Central memory CD8-positive, alpha-beta T cell (primary cell): ENCODE results near the gene MIOX.

Source experiments
- ATAC-seq: fragments of 150-1000 bp; cut with Tn5 transposase; replicated peaks from 2 replicates; pipeline ENCODE4 v1.10.0; 2022; ENCODE audit warnings: mild to moderate bottlenecking, moderate FRiP score, moderate number of reproducible peaks; ENCODE audit not compliant: poor library complexity, severe bottlenecking; ENCODE audit errors: extremely low read depth
- DNase-seq, 2 donors: peaks; one replicate each; pipeline ENCODE4 v3.0.0; 2021; ENCODE audit warnings: low spot score in 2 of 2
- H3K27ac Mint-ChIP-seq: one replicate; pipeline ENCODE4 v1.8.0; 2022; ENCODE audit warnings: low read depth, mild to moderate bottlenecking, moderate library complexity, mixed read lengths
- H3K27me3 Mint-ChIP-seq: one replicate; pipeline ENCODE4 v1.8.0; 2022; ENCODE audit warnings: mixed read lengths
- H3K36me3 Mint-ChIP-seq: one replicate; pipeline ENCODE4 v1.8.0; 2022; ENCODE audit warnings: mild to moderate bottlenecking, moderate library complexity, mixed read lengths; ENCODE audit not compliant: insufficient read depth
- H3K4me1 Mint-ChIP-seq: one replicate; pipeline ENCODE4 v1.8.0; 2022; ENCODE audit warnings: mixed read lengths
- H3K4me3 Mint-ChIP-seq: one replicate; pipeline ENCODE4 v1.8.0; 2022; ENCODE audit warnings: mild to moderate bottlenecking, moderate library complexity, mixed read lengths
- H3K9me3 Mint-ChIP-seq: one replicate; pipeline ENCODE4 v1.8.0; 2022; ENCODE audit warnings: mixed read lengths

Gene MIOX

DNA sequence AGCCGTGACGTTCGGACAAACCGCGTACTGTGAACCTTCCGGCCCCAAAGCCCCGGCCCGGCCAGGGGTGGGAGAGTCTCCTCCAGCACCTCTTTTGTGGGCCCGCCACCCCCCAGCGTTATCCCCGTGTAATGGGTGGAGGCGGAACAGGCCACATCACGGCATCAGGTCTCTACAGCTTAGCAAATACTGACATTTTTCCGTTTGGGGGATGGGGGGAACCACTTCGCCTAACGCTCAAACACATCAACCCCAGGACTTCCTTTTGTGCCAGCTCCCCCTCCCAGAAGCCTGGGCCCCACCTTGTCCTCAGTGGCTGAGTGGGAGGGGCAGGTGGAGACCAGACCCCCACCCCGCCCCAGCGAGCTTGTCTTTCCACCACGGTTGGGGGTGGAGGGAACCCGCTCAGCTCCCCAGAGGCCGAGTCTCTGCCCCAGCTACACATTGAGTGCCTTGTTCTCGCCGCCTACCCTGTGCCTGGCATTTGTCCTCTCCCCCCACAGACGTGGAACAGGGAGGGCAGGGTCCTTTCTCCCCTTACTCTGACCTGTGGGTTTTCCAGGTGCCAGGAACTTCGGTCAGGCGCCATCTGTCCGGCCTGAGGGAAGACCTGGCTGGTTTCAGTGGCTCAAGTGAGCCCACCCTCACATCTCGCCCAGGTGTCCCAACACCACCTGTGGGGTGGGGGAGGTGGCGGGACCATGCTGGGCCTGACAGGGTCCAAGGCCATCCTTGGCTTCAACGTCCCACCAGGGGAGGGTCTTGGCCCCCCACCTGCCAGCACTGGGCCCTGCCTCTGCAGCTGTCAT lies 41.4 kb upstream of the MIOX start:
- peak overlapping the region; percentile 86 for H3K27ac Mint-ChIP-seq
- H3K36me3 Mint-ChIP-seq: peaks cover 52% of the 10 kb centered on the region

DNA sequence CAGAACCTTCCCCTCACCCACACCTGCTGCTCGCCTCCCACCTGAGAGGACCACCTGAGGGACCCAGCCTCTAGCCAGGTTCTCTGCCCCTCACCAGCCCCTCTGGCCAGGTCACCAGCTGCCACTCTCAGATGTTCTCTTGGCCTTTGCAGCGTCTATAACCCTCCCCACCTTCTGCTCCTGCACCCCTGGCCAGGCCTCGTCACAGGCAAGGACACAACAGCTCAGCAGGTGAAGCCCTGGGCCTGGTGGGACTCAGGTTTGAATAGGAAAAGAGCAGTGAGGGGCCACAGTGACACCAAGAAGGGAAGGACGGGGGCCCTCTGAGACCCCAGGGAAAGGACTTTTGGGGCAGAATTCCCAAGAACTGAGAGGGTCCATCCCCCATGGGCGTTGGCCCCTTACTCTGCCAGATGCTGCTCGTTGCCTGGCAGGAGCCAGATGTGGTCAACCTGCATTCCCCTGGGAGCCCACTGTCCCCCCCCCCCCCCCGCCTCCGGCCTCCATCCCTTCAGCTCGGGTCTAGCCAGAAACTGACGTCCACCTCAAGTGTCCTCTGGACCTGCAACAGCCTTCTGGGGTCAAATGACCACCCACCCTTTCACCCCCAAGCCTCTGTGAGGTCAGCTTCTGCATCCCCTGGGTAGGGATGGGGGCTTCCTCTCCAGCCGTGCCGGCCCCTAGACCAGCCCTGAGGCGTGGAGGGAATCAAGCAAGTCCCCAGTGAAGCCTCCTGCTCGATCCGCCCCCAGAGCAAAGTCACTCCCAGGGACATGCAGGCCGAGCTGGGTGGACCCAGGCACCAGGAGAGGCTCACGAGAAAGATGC lies 40.6 kb upstream of the MIOX start:
- H3K36me3 Mint-ChIP-seq: peaks cover 59% of the 10 kb centered on the region
- peak overlapping the region; percentile 56 for H3K4me3 Mint-ChIP-seq
- ATAC-seq: no peak
- H3K27me3 Mint-ChIP-seq: no peaks in the 10 kb centered on the region
- peaks cover 31% of the 10 kb centered on the region for H3K4me1 Mint-ChIP-seq
- peak overlapping the region; percentile 86 for H3K27ac Mint-ChIP-seq
- H3K9me3 Mint-ChIP-seq: no peaks in the 10 kb centered on the region
- DNase-seq: no peak

More for the DNA sequence above, 41.4 kb upstream of the MIOX start:
- H3K4me1 Mint-ChIP-seq: peaks cover 31% of the 10 kb centered on the region
- no peaks in the 10 kb centered on the region for H3K27me3 Mint-ChIP-seq
- ATAC-seq: peak; percentile 61
- no peaks in the 10 kb centered on the region for H3K9me3 Mint-ChIP-seq
- peak in 1 of 2 donors; percentile 35 for DNase-seq
- peak overlapping the region; percentile 56 for H3K4me3 Mint-ChIP-seq

DNA sequence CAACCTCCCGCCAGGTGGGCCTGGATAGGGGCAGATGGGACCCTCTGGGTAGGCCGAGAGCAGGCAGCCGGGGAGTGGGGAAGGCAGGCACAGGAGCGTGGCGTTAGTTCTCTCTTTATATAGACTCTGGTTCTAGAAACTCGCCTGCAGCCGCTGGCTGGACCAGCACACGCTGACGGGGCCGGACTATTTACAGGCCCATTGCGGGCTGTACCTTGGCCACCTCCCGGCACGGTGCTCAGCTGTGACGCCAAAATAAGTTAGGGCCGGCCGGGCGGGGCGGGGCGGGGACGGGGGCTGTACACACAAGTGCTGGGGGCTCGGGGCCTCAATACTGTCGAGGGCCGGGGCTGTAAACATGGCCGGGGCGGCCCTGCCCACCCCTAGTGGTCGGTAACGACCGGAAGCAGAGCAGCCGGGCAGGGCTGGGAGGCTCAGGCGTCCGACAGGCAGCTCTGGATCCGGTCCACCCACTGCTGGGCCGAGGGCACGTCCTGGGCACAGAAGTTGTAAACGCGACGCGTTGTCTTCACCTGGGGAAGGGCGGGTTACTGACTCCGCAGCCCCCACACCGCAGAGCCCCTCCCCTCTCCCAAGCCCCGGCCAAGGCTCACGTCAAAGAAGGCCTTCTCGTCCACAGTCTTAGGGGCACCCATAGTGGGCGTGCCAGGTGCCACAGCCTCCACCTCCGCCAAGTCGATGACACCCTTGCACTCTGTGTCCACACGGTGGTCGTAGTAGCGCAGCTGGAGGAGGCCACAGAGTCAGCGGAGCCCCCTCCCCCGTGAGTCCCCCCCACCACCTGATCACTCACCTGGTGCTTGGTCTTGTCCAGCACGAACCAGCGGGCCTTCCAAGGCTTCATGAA lies 39.7 kb upstream of the MIOX start:
- Mint-ChIP-seq H3K36me3 (peaks cover 62% of the 10 kb centered on the region), H3K4me3 (no peak overlapping the region), H3K9me3 (no peaks in the 10 kb centered on the region), H3K27me3 (no peaks in the 10 kb centered on the region), H3K4me1 (peaks cover 35% of the 10 kb centered on the region), H3K27ac (peak overlapping the region; percentile 32)
- DNase-seq (no peak), ATAC-seq (no peak)

DNA sequence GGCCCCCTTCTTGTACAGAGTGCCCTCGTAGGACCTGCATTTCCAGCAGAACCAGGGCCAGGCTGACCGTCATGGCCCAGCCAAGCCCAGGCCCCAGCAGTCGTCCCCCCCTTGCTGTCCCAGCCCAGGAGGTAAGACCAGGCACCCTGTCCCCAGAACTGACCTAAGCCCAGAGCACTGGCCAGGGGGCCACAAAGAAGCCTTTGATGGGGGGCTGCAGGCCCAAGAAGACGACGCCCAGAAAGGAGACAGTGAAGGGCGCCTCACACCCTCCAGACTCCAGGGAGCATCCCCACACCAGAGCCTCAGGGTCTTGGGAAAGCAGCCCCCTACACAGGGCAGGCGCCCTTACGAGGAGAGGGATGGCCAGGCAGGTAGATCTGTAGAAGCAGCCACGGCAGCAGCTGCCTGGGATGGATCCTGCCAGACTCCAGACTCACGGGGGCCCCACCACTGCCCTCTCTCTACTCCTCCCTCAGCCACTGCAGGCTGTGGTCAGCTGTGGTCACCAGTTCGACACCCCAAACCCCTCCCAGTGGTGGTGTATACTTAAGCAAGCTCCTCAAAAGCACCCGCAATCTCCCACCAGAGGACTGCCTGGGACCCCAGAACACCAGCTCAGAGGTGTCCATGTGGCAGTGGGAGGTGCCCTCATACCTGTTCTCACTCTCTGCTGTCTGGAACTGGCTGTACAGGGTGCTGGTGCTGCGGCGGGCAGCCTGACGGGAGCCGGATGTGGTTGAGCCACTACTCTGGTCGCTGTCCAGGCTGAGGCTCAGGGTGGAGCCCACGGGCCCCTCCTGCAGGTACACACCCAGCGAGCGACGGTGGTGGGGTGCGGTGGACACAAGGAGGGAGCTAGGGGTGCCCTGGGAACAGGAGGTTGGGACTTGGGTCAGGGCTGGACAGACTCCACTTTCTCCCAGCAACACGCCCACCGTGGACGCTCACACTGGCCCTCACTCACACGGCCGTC lies 38.8 kb upstream of the MIOX start:
- peaks cover 38% of the 10 kb centered on the region for H3K4me1 Mint-ChIP-seq
- H3K36me3 Mint-ChIP-seq: peaks cover 64% of the 10 kb centered on the region
- no peak for ATAC-seq
- no peaks in the 10 kb centered on the region for H3K27me3 Mint-ChIP-seq
- H3K9me3 Mint-ChIP-seq: no peaks in the 10 kb centered on the region
- H3K27ac Mint-ChIP-seq: peak overlapping the region; percentile 36
- DNase-seq: no peak
- peak overlapping the region; percentile 25 for H3K4me3 Mint-ChIP-seq

DNA sequence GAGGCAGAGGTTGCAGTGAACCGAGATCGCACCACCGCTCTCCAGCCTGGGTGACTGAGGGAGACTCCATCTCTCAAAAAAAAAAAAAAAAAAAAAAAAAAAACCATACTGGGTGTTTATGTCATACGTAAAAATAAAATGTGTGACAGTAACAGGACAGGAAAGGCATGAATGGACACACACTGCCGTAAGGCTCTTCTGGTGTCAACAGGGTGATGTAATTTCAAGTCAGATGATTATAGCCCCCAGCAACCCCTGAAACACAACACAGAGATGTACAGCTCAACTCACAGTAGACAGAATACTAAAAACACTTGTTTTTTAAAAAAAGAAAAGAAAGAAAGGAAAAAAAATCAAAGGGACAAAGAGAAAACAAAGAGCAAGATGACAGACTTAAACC lies 34.0 kb upstream of the MIOX start:
- H3K27ac Mint-ChIP-seq: peak overlapping the region; percentile 89
- no peaks in the 10 kb centered on the region for H3K27me3 Mint-ChIP-seq
- no peak overlapping the region for H3K4me3 Mint-ChIP-seq
- DNase-seq: no peak
- H3K4me1 Mint-ChIP-seq: peaks cover 35% of the 10 kb centered on the region
- no peak for ATAC-seq
- no peaks in the 10 kb centered on the region for H3K9me3 Mint-ChIP-seq
- peaks cover 74% of the 10 kb centered on the region for H3K36me3 Mint-ChIP-seq

DNA sequence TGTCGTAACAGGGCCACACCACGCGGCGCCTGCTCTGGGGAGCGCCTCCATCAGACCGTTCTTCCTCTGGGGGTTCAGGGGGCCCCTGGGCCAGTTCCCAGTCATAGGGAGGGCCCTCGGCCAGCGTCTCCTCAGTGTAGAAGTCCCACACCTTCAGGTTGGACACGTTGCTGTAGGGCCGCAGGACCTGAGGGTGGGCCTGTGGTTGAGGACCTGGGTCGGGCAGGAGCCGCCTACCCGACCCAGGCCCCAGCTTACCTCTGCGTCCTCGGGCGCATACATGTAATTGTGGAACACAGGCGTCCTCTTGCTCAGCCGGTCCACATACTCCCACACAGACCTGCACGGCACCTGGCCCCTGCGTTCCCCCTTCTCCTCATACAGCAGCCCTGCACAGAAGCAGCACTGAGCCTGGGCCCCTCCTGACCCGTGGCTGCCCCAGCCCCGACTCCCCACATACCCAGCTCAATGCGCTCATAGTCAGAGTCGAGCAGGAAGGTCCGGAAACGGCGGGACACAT lies 32.0 kb upstream of the MIOX start:
- DNase-seq (no peak), ATAC-seq (no peak)
- Mint-ChIP-seq H3K4me1 (peaks cover 27% of the 10 kb centered on the region), H3K36me3 (peaks cover 68% of the 10 kb centered on the region), H3K4me3 (no peak overlapping the region), H3K9me3 (no peaks in the 10 kb centered on the region), H3K27me3 (no peaks in the 10 kb centered on the region), H3K27ac (peak overlapping the region; percentile 64)

DNA sequence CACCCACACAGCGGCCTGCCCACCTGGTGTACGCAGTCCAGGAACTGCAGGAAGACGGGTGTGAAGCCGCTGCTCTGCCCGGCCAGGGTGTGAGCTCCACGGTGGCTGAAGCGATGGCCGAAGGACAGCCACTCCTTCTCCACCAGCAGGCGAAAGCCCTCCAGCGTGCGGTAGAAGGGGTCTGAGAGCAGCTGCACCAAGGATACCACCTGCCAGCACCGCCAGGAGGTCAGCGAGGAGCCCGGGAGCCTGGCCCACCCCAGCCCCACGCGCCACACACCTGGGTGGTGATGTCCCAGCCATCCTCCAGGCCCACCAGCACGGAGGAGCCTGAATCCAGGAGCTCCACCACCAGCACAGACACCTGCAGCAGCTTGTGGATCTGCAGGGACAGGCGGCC lies 31.5 kb upstream of the MIOX start:
- Mint-ChIP-seq H3K4me1 (peaks cover 23% of the 10 kb centered on the region), H3K4me3 (no peak overlapping the region), H3K27me3 (no peaks in the 10 kb centered on the region), H3K9me3 (no peaks in the 10 kb centered on the region), H3K27ac (peak overlapping the region; percentile 64), H3K36me3 (peaks cover 65% of the 10 kb centered on the region)
- ATAC-seq (no peak), DNase-seq (no peak)

DNA sequence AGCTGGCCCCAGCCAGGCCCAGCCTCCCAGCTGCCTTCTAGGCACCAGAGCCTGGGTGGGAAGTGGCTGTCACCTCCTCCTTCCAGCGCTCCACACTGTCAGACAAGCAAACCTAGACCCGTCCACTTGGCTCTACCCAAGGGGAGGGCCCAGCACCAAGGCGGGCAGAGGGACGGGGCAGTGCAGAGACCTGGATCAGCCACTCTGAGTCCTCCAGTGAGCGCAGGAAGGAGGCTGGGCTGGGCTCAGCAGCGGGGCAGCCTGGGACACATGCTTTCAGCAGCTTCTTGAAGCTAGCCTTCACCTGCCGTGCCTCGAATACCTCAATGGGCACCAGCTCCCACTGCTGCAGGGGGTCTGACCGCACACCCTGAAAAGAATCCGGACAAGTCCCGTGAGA lies 30.6 kb upstream of the MIOX start:
- H3K9me3 Mint-ChIP-seq: no peaks in the 10 kb centered on the region
- no peaks in the 10 kb centered on the region for H3K27me3 Mint-ChIP-seq
- DNase-seq: no peak
- H3K4me1 Mint-ChIP-seq: peaks cover 23% of the 10 kb centered on the region
- peaks cover 60% of the 10 kb centered on the region for H3K36me3 Mint-ChIP-seq
- no peak overlapping the region for H3K27ac Mint-ChIP-seq
- ATAC-seq: no peak
- no peak overlapping the region for H3K4me3 Mint-ChIP-seq

DNA sequence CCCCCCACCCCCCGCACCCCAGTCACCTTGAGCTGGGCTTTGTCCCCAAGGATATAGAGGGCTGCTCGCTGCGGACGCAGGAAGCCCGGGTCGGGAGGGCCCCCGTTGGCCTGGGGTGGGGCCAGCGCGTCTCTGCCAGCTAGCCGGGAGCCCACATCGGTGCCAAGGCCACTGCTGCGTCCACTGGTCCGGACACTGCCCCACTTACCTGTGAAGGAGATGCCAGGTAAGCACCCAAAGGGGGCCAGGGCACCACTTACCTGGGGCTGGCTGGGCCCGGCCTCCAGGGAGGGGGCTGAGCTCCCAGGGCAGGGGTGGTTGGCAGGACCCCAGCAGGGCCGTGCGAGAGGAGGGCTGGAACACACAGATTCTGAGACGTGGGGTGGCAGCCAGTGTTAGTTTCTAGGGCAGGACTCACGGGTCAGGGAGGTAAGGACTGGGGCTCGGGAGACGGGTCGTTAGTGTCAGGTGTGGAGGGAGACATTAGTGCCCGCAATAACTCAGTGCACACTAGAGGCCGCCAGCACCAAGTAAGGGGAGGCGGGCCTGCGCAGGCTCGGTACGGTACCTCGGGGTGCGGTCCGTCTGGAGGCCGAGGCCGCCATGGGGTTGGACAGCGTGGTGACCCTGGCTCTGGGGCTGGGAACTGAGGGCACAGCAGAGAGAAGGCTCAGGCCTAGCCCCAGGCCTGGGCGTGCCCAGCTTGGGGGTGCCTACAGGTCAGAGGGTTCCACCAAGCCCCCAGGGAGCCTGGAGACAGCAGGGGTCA lies 30.0 kb upstream of the MIOX start:
- ATAC-seq (no peak), DNase-seq (no peak)
- H3K36me3 Mint-ChIP-seq: peaks cover 59% of the 10 kb centered on the region
- H3K4me1 Mint-ChIP-seq: peaks cover 18% of the 10 kb centered on the region
- no peaks in the 10 kb centered on the region for H3K9me3 Mint-ChIP-seq
- peak overlapping the region; percentile 49 for H3K27ac Mint-ChIP-seq
- no peak overlapping the region for H3K4me3 Mint-ChIP-seq
- H3K27me3 Mint-ChIP-seq: no peaks in the 10 kb centered on the region

DNA sequence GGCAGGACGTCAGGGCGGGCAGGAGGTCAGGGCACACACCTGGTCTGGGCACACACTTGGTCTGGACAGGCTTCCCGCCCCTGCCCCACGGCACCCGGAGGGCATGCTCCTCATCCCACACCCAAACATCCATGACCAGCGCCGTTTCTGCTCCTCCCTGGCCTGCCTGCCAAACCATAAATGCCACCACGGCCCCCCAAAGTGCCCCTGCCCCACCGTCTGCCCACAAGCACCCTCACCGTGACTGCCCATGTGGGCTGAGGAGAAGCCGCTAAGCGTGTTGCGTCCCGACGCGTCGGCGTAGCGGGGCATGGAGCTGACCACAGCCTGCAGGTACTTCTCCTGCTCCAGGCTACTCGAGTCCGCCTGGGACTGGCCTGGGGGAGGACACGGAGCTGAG lies 27.6 kb upstream of the MIOX start:
- H3K4me3 Mint-ChIP-seq: no peak overlapping the region
- DNase-seq (no peak), ATAC-seq (no peak)
- H3K27ac Mint-ChIP-seq: peak overlapping the region; percentile 83
- no peaks in the 10 kb centered on the region for H3K9me3 Mint-ChIP-seq
- H3K4me1 Mint-ChIP-seq: peaks cover 12% of the 10 kb centered on the region
- H3K27me3 Mint-ChIP-seq: no peaks in the 10 kb centered on the region
- peaks cover 57% of the 10 kb centered on the region for H3K36me3 Mint-ChIP-seq
